ENCODE measurements around the gene LIMS2.

DNA sequence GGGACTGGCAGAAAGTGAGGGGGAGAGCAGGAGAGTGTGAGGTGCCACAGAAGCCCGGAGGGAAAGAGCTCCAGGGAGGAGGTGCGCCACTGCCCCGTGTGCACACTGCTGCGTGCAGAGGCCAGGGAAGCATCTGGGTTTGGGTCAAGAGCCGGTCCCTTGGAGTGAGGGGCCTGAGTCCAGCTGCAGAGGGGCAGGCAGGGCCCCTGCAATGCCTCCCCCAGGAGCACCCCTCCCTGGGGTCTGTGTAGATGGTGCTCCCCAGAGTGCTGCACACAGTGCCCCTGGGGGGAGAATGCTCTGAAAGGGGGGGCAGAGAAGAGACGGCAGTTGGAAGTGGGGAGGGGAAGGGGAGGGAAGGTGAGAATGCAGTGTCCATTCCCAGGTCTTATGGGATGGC, 3.7 kb upstream of the LIMS2 start:
- TF ChIP-seq, protein P1, sequence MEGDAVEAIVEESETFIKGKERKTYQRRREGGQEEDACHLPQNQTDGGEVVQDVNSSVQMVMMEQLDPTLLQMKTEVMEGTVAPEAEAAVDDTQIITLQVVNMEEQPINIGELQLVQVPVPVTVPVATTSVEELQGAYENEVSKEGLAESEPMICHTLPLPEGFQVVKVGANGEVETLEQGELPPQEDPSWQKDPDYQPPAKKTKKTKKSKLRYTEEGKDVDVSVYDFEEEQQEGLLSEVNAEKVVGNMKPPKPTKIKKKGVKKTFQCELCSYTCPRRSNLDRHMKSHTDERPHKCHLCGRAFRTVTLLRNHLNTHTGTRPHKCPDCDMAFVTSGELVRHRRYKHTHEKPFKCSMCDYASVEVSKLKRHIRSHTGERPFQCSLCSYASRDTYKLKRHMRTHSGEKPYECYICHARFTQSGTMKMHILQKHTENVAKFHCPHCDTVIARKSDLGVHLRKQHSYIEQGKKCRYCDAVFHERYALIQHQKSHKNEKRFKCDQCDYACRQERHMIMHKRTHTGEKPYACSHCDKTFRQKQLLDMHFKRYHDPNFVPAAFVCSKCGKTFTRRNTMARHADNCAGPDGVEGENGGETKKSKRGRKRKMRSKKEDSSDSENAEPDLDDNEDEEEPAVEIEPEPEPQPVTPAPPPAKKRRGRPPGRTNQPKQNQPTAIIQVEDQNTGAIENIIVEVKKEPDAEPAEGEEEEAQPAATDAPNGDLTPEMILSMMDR (optimal IDR thresholded peaks at IDR 0.05 in 1 of 3, IDR thresholded peaks at IDR 0.05 in 1 of 3, conservative IDR thresholded peaks at IDR 0.05 in 1 of 3; ENCODE audit: extremely low read depth in 1 of 3, insufficient read depth in 2 of 3, low read length in 3 of 3): no peak
- TF ChIP-seq EZH2 (IDR thresholded peaks at IDR 0.05; ENCODE audit: low read length): no peak
